K562 (cell line): Measurements from ENCODE around the gene TMEM270. TPM values are rescaled to one million over a fixed set of nuclear protein-coding genes. Genes with fewer than 3 reads are reported as not detected.
A peak's percentile ranks its signal among the peaks of the same experiment; 100 is the strongest.

Experiments used
- ATF6 ChIP-seq: sonication (generic); formaldehyde crosslinking; IDR thresholded peaks from 2 replicates; pipeline ENCODE4 v1.4.0; 2020; ENCODE audit warnings: mild to moderate bottlenecking, missing genetic modification reagents
- BRF2 ChIP-seq: IDR thresholded peaks from 3 replicates; pipeline ENCODE4 v1.6.1; 2011; ENCODE audit warnings: borderline replicate concordance, mild to moderate bottlenecking; ENCODE audit not compliant: insufficient read length, insufficient read depth
- CBX8 ChIP-seq: fragments of 200-600 bp; sonication (generic); IDR thresholded peaks from 2 replicates; pipeline ENCODE4 v1.6.1; 2012; ENCODE audit warnings: borderline replicate concordance, mixed run types, low read depth, mild to moderate bottlenecking, moderate library complexity, mixed read lengths, low read length, control low read depth, inconsistent platforms; ENCODE audit not compliant: poor library complexity, severe bottlenecking; ENCODE audit errors: extremely low read depth
- ID3 ChIP-seq, 2 experiments: fragments of 250-450 bp in 1 of 2; fragments of 450-650 bp in 1 of 2; sonication (Bioruptor Pico) in 1 of 2; IDR thresholded peaks; 2 replicates each; pipeline versions ENCODE4 v1.6.1 to v1.8.0; 2016 to 2021; ENCODE audit warnings: mild to moderate bottlenecking in 2 of 2, moderate library complexity in 2 of 2, missing compliant biosample characterization in 1 of 2, missing genetic modification characterization in 1 of 2
- MAX ChIP-seq: sonication (generic); formaldehyde crosslinking; IDR thresholded peaks from 2 replicates; pipeline ENCODE4 v1.9.0; 2022; ENCODE audit warnings: mild to moderate bottlenecking, missing genetic modification reagents
- RAD21 ChIP-seq, 2 experiments: fragments of 250-450 bp in 1 of 2; fragments of 450-650 bp in 1 of 2; sonication (Bioruptor Pico) in 1 of 2; formaldehyde crosslinking in 1 of 2; IDR thresholded peaks in 1 of 2; conservative IDR thresholded peaks in 1 of 2; 2 replicates each; pipeline versions ENCODE4 v1.4.0 to v1.8.0; 2020 to 2022; ENCODE audit warnings: mild to moderate bottlenecking in 2 of 2, moderate library complexity in 1 of 2
- RNF2 ChIP-seq: sonication (generic); IDR thresholded peaks from 2 replicates; pipeline ENCODE4 v1.6.1; 2016
- TRIM24 ChIP-seq, 2 experiments: fragments of 450-650 bp; IDR thresholded peaks; 2 replicates each; pipeline ENCODE4 v1.6.1; 2016
- ZNF282 ChIP-seq: sonication (generic); formaldehyde crosslinking; IDR thresholded peaks from 2 replicates; pipeline ENCODE4 v1.8.1; 2023; ENCODE audit warnings: missing genetic modification reagents
- ZNF316 ChIP-seq: fragments of 450-650 bp; IDR thresholded peaks from 2 replicates; pipeline ENCODE4 v1.6.1; 2016
- ZNF41 ChIP-seq: fragments of 250-450 bp; sonication (Bioruptor Pico); conservative IDR thresholded peaks from 2 replicates; pipeline ENCODE4 v1.4.0; 2020; ENCODE audit warnings: mild to moderate bottlenecking
- ZNF655 ChIP-seq: fragments of 250-450 bp; sonication (Bioruptor Pico); IDR thresholded peaks from 2 replicates; pipeline ENCODE4 v1.5.0; 2021
- polyA plus RNA-seq, 8 experiments: library from polyadenylated mRNA; depleted of rRNA in 4 of 8; stranded (reverse) in 5 of 8; unstranded in 3 of 8; fragments of >200 nt; fragmentation: Nextera tagmentation in 2 of 8; fragmentation: Illumina TruSeq in 1 of 8; extraction: Ambion mirVana in 2 of 8; extraction: Trizol in 1 of 8; gene quantifications; 2 replicates each; pipeline versions ENCODE4 v1.2.1 to v1.2.3, GENCODE V29; 2011 to 2014; ENCODE audit warnings: inconsistent platforms in 1 of 8, missing spikeins in 1 of 8
- total RNA-seq, 7 experiments: library from RNA; depleted of rRNA in 6 of 7; stranded (reverse); fragments of >200 nt in 6 of 7; fragmentation: Illumina TruSeq in 2 of 7; extraction: Trizol in 2 of 7; gene quantifications; 2 replicates each; pipeline versions ENCODE4 v1.2.1 to v1.2.3, GENCODE V29; 2011 to 2021; ENCODE audit warnings: low replicate concordance in 1 of 7

TMEM270 gene
- total and polyA plus RNA-seq, 9 of the 15 experiments (the other 6 are each of a cell fraction or from before 2014, with no cell fraction given), result not detected

GRCh38 chr7:73885975-73886798, 25.2 kb downstream of the TMEM270 start (continued):
- TF ChIP-seq BRF2, result no peak
- no peak for TF ChIP-seq ZNF655 (CRISPR knock-in tag)
- peak; percentile 73; the same call in 1 of the 2 replicates for TF ChIP-seq MAX (CRISPR knock-in tag)
- TF ChIP-seq RAD21 (CRISPR knock-in tag; conservative IDR thresholded peaks at IDR 0.05 in 1 of 2, IDR thresholded peaks at IDR 0.05 in 1 of 2), result peak in 1 of 2 experiments; percentile 46; a peak in 2 of 4 replicates
- TF ChIP-seq CBX8, result no peak
- TF ChIP-seq ZNF41 (CRISPR knock-in tag), result peak; percentile 89
- no peak; the same call in 1 of the 2 replicates for TF ChIP-seq ZNF316
- TF ChIP-seq ZNF282 (CRISPR knock-in tag), result no peak
- peak; percentile 100 for TF ChIP-seq TRIM24 (IDR thresholded peaks at IDR 0.05)
- peak; percentile 98 for TF ChIP-seq RNF2
- TF ChIP-seq ATF6, result peak; percentile 81; the same call in 1 of the 2 replicates
- TF ChIP-seq ID3 (CRISPR knock-in tag; IDR thresholded peaks at IDR 0.05), result no peak
- peak; percentile 96 for TF ChIP-seq ID3 (tag; IDR thresholded peaks at IDR 0.05)
